LHCN-M2 (cell line): ENCODE measurements around the gene CRMP1. TPM values are rescaled to one million over a fixed set of nuclear protein-coding genes. Genes with fewer than 3 reads are reported as not detected.

ENCODE experiments used
- DNase-seq: peaks from one replicate; pipeline ENCODE4 v3.0.0-alpha.2; 2012; ENCODE audit warnings: low read depth
- total RNA-seq: library from RNA; depleted of rRNA; stranded (reverse); fragments of >200 nt; gene quantifications from 2 replicates; pipeline ENCODE4 v1.2.3, GENCODE V29; 2014; rRNA removed

Gene CRMP1
- total RNA-seq, 1 experiment from 2014 or later: 7.3 TPM

DNA sequence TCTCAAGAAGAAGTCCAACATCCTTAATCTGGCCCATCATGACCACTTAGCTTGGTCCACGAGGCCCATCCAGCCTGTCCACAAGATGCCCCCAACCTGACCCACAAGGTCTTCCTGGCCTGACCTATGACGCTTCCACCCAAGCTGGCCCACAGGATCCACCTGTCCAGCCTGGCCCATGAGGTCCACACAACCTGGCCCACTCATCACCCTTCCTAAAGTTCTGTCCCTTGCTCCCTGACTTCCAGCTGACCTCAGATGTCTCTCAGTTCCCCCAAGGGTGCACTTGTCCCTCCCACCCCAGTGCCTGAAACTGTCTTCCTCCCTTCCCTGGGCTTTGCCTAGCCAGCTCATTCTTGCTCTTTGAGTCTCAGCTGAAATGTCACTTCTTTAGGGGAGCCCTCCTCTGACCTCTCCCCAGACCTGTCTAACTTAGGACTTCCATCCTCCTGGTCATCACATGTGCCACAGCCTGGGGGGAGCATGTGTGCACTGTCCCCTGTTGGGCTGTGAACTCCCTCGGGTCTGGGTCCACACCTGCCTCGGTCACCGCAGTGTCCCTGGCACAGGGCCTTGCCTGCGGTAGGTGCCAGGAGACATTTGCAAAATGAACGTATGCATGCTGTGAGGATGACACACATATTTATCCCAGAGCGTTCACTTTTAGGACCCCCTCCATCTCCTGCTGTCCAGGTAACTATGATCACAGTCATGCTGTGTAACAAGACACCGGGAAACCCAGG lies 120.2 kb downstream of the CRMP1 start:
- DNase-seq: no peak

Other genes starting within 250 kb of the CRMP1 start
- gene EVC2, start 184.5 kb downstream of the CRMP1 start, total RNA-seq: 18.0 and 18.3 TPM in 2 replicates
- gene EVC, start 181.9 kb downstream of the CRMP1 start, total RNA-seq: 168 and 219 TPM in 2 replicates
- gene C4orf50, start 125.3 kb upstream of the CRMP1 start, total RNA-seq: not detected in 2 replicates